Measurements from ENCODE around the gene UNC13D. TPM values are rescaled to one million over a fixed set of nuclear protein-coding genes. Genes with fewer than 3 reads are reported as not detected.

The UNC13D gene
- total and polyA plus RNA-seq, 9 of the 15 experiments (the other 6 are each of a cell fraction or from before 2014, with no cell fraction given) = 0.86 to 244 (median 69.2) TPM

DNA sequence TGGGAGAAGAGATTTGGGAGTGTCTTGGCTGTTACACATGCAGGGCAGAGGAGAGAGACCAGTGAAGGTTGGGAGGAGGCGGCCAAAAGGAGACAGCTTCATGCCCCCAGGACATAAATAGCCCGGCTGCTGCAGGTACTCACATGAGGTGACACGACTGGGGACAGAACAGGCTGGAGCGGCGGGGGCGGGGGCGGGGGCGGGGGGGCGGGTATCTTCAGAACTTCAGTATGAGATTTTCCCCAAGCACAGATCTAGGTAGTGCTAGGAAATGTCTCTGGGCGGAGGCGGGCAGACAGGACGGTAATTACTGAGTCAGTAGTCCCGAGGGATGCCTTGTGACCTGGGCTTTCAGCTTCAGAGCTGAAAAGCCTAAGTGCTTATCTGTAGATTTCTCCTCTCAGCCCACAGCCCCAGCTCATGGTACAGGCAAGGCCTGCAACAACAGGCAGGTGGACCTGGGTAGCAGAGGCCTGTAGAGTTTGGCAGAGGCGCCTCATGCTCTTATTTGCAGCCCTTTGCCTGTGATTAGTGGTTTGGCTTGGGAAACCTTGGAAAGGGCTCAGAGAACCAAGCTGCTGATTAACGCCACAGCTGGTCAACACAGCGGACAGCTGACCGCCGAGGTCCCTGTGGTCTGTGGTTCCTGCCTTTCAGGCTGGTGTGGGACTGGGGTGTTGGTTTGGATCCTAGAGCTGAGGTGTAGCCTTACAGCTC, 35.1 kb downstream of the UNC13D start (continued):
- TF ChIP-seq CTCFL (IDR thresholded peaks at IDR 0.05; ENCODE audit: borderline replicate concordance, insufficient read depth, low read depth, low read length, poor library complexity, severe bottlenecking) = no peak
- TF ChIP-seq SRSF1 (IDR thresholded peaks at IDR 0.05; ENCODE audit: low read depth, low read length) = no peak
- TF ChIP-seq AFF4 (CRISPR knock-in tag; IDR thresholded peaks at IDR 0.05) = no peak
- TF ChIP-seq ZNF280A (IDR thresholded peaks at IDR 0.05; ENCODE audit: low read depth, partially characterized antibody) = no peak
- TF ChIP-seq SMAD2 (IDR thresholded peaks at IDR 0.05; ENCODE audit: low read depth, low read length) = no peak
- TF ChIP-seq GATAD2A (IDR thresholded peaks at IDR 0.05) = no peak
- no peak for TF ChIP-seq PHTF2 (CRISPR knock-in tag; IDR thresholded peaks at IDR 0.05)
- peak; percentile 72 for TF ChIP-seq ZBTB9 (CRISPR knock-in tag; IDR thresholded peaks at IDR 0.05)
- TF ChIP-seq, protein P1, sequence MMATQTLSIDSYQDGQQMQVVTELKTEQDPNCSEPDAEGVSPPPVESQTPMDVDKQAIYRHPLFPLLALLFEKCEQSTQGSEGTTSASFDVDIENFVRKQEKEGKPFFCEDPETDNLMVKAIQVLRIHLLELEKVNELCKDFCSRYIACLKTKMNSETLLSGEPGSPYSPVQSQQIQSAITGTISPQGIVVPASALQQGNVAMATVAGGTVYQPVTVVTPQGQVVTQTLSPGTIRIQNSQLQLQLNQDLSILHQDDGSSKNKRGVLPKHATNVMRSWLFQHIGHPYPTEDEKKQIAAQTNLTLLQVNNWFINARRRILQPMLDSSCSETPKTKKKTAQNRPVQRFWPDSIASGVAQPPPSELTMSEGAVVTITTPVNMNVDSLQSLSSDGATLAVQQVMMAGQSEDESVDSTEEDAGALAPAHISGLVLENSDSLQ (IDR thresholded peaks at IDR 0.05) = no peak
- TF ChIP-seq, protein P2, sequence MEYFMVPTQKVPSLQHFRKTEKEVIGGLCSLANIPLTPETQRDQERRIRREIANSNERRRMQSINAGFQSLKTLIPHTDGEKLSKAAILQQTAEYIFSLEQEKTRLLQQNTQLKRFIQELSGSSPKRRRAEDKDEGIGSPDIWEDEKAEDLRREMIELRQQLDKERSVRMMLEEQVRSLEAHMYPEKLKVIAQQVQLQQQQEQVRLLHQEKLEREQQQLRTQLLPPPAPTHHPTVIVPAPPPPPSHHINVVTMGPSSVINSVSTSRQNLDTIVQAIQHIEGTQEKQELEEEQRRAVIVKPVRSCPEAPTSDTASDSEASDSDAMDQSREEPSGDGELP (CRISPR knock-in tag; IDR thresholded peaks at IDR 0.05; ENCODE audit: borderline replicate concordance) = peak; percentile 71; the same call in 1 of the 2 replicates
- no peak for TF ChIP-seq MYC (IDR thresholded peaks at IDR 0.05; ENCODE audit: low read depth, low read length)
- no peak for TF ChIP-seq MYC (CRISPR knock-in tag; IDR thresholded peaks at IDR 0.05; ENCODE audit: borderline replicate concordance, low read depth)
- no peak for TF ChIP-seq HSF4 (CRISPR knock-in tag; IDR thresholded peaks at IDR 0.05; ENCODE audit: borderline replicate concordance)
- TF ChIP-seq HDAC8 (tag; IDR thresholded peaks at IDR 0.05) = no peak
- no peak for TF ChIP-seq ARHGAP35 (IDR thresholded peaks at IDR 0.05; ENCODE audit: partially characterized antibody)
